AML-193 (cell line): Measurements from ENCODE around the gene PPP2R5C.

Experiments
- DNase-seq, 2 experiments: peaks; one replicate each; lab custom pipeline; 2025; lab: John Stamatoyannopoulos, UW

The PPP2R5C gene

GRCh38 chr14:101887219-101887618, 125.7 kb downstream of the PPP2R5C start:
- DNase-seq, result no peak

DNA sequence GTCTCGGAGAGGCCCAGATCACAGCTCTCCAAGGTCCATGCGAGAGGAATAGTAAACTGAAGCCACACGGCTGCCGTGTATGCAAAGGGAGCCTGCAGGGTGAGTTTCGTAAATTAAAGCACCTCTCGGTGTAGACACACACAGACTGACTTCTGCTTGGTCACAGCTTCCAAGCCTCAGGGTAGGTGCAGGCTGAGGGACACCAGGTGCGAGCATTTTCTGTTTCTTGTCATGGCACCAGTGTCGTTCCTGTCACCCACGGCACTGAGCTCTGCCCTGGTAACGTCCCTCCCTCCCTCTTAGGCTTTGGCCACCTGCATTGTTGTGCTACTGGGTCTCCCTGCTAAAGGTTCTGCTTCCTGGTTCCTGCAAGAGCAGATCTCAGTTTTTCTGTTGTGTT, 126.7 kb downstream of the PPP2R5C start:
- no peak for DNase-seq

- DNase-seq, result no peak
Observed at GRCh38 chr14:101889366-101889765, 127.9 kb downstream of the PPP2R5C start.

DNA sequence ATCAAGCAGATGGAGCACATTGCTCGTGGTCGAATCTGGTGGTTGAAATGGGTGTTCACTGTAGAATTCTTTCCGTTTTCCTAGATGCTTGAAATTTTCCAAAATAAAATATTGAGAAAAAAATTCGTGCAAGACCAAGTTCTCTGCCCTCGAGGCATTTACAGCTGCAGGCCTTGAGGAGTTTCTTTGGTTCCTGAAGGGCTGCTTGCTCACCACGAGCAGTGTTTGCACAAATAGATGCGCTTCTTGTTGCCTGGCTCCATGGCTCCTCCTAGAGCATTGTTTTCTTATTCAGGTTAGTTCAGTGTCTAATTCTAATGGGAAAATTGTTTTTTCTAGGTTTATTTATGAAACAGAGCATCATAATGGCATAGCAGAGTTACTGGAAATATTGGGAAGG, 128.4 kb downstream of the PPP2R5C start:
- DNase-seq, result peak in 1 of 2 experiments; percentile 13

DNA sequence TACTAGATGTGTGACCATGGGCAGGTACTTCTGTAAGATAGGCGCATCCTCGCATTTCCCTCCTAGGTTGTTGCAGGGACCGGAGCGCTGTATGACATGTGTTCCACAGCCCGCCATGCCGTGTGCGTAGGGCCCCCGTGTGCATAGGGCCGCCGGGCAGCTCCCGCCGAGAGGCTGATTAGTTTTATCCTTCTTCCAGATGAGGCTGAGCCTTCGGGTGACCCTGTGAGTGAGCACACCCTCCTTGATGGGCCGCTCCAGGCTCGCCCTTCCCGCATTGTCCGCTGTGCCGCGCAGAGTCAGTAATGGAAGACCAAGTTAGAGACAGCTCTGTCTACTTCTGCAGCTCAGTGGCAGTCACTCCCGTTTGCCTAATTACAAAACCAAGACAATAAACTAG, 130.0 kb downstream of the PPP2R5C start:
- no peak for DNase-seq

DNA sequence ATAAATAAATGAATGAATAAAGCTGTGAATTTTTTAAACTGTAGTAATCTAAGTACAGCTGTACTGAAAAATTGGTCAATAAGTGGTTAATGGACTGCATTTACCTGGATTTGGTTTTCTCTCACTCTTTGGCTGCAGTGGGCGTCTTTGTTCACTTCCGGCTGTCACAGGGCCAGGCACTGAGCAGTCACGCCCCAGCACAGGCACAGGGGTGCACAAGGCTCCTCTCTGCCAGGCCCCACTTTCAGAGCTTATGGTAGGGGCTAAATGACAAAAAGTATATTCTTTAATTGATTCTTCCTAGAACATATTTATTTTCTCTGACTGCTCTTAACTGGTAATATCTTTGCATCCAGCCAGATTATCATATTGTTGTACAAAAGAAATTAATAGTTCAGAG, 132.2 kb downstream of the PPP2R5C start:
- DNase-seq, result no peak

- DNase-seq, result no peak
Observed at GRCh38 chr14:101894365-101895081, 133.0 kb downstream of the PPP2R5C start.

DNA sequence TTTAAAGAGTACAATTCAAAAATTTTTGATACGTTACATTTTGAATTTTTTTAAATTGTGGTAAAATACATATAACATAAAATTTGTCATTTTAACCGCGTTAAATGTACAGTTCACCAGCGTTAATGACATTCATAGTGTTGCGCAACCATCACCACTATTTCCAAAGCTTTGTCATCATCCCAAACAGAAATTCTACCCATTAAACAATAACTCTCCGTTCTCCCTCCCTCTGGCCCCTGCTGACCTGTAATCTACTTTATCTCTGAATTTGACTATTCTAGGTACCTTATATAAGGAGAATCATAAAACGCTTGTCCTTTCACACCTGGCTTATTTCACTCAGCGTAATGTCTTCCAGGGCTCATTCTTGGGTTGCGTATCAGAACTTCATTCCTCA, 133.7 kb downstream of the PPP2R5C start:
- DNase-seq, result no peak

DNA sequence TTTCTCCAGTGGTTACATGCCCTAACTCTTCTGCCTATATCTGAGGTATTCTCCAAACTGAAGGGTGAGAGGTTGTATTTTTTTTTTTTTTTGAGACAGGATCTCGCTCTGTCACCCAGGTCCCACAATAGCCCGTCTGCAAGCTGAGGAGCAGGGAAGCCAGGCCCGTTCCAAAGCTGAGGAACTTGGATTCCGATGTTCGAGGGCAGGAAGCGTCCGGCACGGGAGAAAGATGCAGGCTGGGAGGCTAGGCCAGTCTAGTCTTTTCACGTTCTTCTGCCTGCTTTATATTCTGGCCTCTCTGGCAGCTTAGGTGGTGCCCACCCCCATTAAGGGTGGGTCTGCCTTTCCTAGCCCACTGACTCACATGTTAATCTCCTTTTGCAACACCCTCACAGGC, 135.8 kb downstream of the PPP2R5C start:
- DNase-seq, result no peak

DNA sequence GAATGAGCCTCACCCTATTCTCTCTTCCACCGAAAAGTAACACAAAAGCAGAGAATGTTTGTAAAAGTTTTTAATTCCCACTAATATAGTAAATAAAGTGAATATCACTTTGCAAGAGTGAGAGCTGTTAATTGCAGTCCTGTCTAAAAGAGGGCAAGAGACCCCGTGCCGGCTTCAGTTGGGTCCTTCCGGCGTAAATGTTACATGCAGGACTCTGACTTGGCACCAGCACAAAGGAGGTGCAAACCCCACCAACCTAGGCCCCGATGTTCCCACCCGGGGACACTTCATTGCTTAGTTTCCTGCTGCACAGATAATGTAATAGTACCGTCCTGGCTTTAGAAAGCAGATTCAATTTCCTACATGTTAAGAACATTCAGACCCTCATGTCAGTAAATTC, 136.9 kb downstream of the PPP2R5C start:
- DNase-seq, result no peak

DNA sequence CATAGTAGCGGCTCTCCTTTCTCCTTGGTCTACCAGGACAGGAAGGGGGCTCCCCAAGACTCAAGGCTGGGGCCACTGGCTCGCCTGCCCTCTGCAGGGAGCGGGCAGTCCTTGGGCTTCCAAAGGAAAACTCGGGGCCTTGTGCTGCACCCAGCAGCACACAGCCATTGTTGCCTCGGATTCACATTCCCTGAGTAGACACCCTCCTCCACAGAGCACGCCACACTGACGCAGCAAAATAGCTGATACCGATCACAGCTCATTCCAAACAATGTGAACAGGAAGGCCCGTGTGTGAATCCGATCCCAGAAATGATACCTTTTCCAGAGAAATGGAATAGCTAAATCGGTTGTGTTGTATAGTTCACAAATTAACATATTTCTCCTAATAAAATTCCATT, 137.8 kb downstream of the PPP2R5C start:
- no peak for DNase-seq

GRCh38 chr14:101900253-101900652, 138.7 kb downstream of the PPP2R5C start:
- no peak for DNase-seq

DNA sequence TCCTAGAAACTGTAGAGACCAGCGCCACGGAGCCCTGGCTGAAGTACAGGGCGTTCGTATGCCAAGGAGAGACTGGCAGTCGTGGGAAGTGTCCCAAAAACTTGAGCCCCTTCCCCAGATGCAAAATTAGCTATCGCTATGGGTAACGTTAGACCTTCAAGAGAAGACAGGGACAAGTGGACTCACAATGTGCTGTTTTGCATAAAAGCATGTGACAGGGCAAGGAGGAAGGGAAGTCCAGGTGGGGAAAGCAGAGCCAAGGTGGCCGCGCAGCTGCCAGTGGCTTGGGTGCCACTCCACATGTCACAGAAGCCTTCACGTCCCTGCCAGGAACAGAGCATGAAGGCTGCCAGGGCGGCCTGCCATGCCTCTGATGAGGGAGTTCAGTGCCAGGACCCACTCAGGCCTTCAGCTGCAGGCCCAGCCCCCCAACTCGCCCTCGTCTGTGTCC, 141.6 kb downstream of the PPP2R5C start:
- no peak for DNase-seq

DNA sequence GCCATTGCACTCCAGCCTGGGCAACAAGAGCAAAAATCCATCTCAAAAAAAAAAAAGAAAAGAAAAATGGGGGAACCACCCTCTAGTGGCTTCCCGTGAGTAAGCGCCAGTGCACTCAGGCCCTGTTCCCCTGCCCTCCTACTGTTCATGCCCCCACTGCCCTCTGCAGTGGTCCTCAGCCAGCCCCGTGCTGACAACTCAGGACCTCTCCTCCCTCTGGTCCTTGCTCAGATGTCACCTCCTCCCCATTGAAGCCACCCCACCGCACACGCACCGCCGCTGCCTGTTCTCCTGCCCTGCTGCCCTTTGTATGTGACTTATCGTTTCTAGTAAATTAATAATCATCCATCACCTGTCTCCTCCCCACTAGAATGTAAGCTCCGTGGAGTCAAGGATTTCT, 144.1 kb downstream of the PPP2R5C start:
- no peak for DNase-seq

DNA sequence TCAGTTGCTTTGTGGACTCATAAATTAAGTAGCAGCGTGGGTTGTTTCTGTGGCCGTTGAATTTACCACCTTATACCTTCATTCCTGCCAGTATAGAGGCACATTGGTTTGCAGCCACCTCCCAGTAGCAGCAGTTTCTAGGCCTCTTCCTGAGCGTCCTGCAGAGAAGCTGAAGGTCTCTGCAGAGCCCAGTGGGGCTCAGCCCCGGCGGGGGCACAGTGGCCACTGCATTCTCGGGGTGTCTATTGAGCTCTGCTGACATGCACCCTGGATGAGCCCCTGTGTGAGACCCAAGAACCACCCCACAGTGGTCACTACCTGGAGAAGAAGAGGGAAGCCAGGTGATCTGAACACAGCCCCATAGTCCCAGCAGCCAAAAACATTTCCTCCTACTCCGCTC, 145.1 kb downstream of the PPP2R5C start:
- DNase-seq, result no peak

- no peak for DNase-seq
Observed at GRCh38 chr14:101907619-101908018, 146.1 kb downstream of the PPP2R5C start.

DNA sequence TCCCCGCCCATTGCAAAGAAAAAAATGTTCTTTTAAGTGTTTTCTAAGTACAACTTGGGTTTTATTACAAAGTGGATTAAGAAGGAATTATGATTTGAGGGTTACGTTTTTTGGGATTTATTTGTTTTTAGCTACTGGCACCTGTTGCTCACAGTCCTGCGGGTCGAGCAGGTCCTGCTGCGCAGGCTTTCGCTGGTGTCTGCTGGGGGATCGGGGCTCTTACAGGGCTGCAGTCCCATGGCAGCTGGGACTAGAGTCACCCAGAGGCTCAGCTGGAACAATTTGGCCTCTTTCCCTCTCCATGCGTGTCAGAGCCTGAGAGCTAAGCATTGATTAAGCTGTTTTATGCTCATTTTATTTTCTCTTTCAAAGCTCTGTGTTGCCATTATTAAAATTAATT, 147.3 kb downstream of the PPP2R5C start:
- no peak for DNase-seq

DNA sequence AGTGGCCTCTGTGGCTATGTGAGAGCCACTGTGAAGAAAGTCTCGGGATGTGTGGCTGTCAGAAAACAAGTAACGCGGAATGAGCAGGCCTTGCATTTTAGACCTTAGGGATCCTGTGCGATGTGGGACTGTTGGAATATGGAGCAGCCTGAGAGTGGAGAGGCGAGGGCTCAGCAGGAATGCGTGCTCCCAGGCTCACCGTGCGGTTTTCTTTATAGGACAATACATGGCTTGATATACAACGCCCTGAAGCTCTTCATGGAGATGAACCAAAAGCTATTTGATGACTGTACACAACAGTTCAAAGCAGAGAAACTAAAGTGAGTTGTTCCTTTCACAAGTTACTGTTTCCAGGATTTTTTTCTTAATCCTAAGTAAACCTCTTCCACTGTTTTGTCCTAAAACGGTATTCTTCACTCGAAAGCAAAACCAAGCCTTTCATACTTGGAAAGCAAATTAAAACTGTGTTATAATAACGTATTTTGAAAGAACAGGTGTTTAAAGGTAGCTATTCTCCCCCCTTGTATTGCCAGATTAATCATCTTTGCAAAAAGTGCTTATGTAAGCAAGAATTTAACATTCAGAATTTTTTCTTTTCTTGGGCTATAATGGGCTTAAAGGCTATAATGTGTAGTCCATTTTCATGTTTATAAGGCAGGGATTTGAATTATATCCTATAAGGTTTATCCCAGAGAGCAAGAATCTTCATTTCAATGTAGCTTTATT, 148.0 kb downstream of the PPP2R5C start:
- no peak for DNase-seq

DNA sequence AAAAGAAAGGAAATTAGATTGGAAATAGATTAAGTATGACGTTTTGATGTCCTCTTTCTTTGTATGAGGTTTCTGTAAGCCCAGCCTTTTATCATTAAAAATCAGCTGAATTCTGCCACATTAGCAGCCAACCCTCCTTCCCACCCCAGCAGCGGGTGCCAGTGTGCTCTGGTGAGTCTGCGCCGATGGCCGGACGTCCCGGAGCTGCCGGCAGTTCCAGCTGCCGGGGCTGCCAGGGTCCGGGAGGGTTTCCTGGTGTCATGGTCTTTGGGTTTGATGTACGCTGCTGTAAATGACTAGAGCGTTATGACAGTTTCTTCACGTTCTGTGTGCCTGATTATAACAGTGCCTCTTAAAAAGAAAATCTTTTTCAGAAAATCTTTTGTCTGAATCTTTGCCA, 151.3 kb downstream of the PPP2R5C start:
- DNase-seq, result no peak

- no peak for DNase-seq
Observed at GRCh38 chr14:101914083-101914482, 152.6 kb downstream of the PPP2R5C start.

DNA sequence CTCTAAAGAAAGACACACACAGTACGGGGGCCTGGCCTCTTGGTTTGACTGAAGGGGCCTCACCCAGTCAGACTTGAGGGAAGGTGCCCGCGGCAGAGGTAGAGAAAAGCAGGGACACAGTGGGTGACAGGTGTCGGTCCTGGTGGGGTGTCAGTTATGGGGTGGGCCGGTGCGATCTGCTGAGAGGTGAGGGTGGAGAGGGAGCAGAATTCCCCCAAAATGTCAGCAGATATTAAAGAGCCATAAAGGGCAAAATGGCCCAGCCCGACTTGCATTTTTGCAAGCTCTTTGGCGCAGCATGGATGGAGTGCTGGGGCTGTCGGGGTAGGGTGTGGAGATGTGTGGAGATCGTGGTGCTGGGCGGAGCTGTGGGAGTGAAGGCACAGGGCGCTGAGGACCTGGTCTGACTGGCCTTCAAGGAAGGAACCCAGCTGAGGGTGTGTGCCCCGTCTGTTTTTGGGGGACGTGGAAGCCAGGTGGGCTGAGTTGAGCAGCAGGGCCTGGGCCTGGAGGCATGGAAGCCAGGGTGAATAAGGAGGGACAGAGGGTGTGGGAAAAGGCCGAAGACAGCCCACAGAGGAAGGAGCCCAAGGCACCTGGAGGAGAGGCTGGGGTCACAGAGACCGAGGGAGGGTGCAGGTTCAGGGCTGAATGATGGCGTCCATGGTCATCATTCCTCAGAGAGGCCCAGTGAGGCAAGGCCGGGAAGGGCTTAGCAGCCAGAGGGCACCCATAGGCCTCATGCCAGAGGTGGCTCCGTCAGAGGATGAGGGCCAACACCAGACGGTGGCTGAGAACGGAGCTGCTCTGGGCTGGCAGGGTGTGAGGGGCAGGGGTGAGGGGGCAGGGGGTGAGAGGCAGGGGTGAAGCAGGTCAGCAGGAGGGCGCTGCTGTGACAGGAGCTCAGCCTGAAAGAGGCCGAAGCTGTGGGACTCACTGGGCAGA, 154.6 kb downstream of the PPP2R5C start:
- no peak for DNase-seq

DNA sequence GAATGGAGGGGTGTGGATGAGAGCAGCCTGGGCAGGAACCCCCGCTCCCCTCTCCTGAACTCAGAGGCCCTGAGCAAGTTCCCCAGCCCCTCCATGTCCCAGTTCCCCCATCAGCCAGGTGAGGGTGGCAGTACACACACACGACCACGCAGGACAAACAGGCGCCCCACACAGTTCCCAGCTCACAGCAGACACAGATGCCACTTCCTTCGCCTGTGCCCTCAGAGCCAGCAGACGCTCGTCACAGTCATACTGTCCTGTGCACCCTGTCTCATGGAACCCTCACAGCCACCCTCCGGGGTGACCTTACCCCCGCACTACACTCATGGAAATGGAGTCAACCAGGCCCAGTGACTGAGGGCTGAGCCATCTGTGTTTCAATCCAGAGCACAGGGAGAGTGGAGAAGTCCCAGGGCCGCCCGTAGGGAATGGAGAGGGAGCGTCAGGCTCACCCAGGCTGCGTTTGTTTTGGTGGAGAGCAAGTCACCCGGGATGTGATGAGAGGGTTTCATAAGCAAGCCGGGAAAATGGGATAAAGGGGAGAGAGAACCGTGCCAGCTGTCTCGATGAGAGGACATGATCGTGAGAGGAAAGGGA, 155.4 kb downstream of the PPP2R5C start:
- DNase-seq, result no peak
